ENCODE measurements around the gene ENTPD6. TPM values are rescaled to one million over a fixed set of nuclear protein-coding genes. Genes with fewer than 3 reads are reported as not detected.
"Not testable (repeated sequence)": the region's sequence is repeated elsewhere in the genome, so short reads cannot be mapped to it uniquely, and the experiment has no call there.

ENTPD6 gene
- polyA plus RNA-seq, 1 donor from 2014 or later, result 143 TPM

DNA sequence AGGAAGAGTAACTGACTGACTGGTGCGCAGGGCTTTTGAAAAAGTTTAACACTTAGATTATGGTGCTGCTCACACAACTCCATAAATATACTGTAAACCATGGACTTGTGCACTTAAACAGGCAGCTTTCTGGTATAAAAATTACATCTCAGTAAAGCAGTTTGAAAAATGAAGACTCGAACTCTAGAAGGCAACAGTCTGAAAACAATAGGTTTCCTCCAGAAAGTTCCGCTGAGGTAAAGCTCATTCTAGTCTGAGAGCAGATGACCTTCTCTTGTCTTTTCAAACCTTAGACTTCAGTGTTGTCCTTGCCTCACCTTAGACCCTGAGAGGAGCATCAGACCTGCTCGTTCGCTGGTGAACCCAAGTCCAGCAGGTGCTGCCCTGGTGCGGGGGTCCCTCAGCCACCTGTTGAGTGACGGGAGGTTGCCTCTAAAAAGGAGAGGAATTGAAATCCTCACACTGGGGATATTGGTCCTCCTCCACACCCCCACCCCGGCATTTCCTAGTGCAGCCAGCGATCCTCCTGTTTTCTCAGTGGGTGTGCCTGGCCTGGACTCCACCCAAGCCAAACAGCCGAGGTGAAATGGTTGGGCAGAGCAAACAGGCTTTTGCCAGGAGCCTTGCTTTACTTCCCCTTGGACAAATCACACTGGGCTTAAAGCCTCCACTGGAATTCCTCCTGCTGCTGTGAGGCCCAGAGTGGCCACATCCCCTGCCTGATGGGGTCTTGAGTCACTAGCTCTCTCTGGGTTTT, 37.7 kb downstream of the ENTPD6 start:
- H3K79me2 ChIP-seq (replicated peaks; ENCODE audit: insufficient read depth, low read length), result no peaks in the 10 kb centered on the region
- H4K20me1 ChIP-seq (ENCODE audit: insufficient read depth), result no peaks in the 10 kb centered on the region
- H3K27me3 ChIP-seq (ENCODE audit: insufficient read depth, low read depth, low read length), result no peaks in the 10 kb centered on the region
- no peak overlapping the region for H3K9ac ChIP-seq (ENCODE audit: low read length)
- H3K9me3 ChIP-seq (ENCODE audit: low read length), result no peaks in the 10 kb centered on the region
- no peaks in the 10 kb centered on the region for H3F3A ChIP-seq (ENCODE audit: insufficient read depth, low read length, poor library complexity, severe bottlenecking)
- no peak overlapping the region for H3K4me3 ChIP-seq (ENCODE audit: low read length)
- TF ChIP-seq SMC3 (conservative IDR thresholded peaks at IDR 0.05; ENCODE audit: poor library complexity), result no peak
- TF ChIP-seq, protein P1, sequence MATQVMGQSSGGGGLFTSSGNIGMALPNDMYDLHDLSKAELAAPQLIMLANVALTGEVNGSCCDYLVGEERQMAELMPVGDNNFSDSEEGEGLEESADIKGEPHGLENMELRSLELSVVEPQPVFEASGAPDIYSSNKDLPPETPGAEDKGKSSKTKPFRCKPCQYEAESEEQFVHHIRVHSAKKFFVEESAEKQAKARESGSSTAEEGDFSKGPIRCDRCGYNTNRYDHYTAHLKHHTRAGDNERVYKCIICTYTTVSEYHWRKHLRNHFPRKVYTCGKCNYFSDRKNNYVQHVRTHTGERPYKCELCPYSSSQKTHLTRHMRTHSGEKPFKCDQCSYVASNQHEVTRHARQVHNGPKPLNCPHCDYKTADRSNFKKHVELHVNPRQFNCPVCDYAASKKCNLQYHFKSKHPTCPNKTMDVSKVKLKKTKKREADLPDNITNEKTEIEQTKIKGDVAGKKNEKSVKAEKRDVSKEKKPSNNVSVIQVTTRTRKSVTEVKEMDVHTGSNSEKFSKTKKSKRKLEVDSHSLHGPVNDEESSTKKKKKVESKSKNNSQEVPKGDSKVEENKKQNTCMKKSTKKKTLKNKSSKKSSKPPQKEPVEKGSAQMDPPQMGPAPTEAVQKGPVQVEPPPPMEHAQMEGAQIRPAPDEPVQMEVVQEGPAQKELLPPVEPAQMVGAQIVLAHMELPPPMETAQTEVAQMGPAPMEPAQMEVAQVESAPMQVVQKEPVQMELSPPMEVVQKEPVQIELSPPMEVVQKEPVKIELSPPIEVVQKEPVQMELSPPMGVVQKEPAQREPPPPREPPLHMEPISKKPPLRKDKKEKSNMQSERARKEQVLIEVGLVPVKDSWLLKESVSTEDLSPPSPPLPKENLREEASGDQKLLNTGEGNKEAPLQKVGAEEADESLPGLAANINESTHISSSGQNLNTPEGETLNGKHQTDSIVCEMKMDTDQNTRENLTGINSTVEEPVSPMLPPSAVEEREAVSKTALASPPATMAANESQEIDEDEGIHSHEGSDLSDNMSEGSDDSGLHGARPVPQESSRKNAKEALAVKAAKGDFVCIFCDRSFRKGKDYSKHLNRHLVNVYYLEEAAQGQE (IDR thresholded peaks at IDR 0.05; ENCODE audit: borderline replicate concordance), result no peak
- no peak for TF ChIP-seq RAD21 (conservative IDR thresholded peaks at IDR 0.05)
- TF ChIP-seq MXI1 (conservative IDR thresholded peaks at IDR 0.05; ENCODE audit: poor library complexity, severe bottlenecking), result no peak
- TF ChIP-seq, protein P2, sequence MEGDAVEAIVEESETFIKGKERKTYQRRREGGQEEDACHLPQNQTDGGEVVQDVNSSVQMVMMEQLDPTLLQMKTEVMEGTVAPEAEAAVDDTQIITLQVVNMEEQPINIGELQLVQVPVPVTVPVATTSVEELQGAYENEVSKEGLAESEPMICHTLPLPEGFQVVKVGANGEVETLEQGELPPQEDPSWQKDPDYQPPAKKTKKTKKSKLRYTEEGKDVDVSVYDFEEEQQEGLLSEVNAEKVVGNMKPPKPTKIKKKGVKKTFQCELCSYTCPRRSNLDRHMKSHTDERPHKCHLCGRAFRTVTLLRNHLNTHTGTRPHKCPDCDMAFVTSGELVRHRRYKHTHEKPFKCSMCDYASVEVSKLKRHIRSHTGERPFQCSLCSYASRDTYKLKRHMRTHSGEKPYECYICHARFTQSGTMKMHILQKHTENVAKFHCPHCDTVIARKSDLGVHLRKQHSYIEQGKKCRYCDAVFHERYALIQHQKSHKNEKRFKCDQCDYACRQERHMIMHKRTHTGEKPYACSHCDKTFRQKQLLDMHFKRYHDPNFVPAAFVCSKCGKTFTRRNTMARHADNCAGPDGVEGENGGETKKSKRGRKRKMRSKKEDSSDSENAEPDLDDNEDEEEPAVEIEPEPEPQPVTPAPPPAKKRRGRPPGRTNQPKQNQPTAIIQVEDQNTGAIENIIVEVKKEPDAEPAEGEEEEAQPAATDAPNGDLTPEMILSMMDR (IDR thresholded peaks at IDR 0.05; ENCODE audit: poor library complexity, severe bottlenecking), result no peak
- H3K4me2 ChIP-seq (ENCODE audit: low read length), result no peak overlapping the region
- no peak overlapping the region for H2AFZ ChIP-seq (ENCODE audit: low read depth, low read length)
- no peaks in the 10 kb centered on the region for H3K36me3 ChIP-seq (ENCODE audit: insufficient read depth, low read length)
- no peaks in the 10 kb centered on the region for H3K9me2 ChIP-seq (ENCODE audit: insufficient read depth, low read length)
- no peak overlapping the region for H3K27ac ChIP-seq (ENCODE audit: low read length)

DNA sequence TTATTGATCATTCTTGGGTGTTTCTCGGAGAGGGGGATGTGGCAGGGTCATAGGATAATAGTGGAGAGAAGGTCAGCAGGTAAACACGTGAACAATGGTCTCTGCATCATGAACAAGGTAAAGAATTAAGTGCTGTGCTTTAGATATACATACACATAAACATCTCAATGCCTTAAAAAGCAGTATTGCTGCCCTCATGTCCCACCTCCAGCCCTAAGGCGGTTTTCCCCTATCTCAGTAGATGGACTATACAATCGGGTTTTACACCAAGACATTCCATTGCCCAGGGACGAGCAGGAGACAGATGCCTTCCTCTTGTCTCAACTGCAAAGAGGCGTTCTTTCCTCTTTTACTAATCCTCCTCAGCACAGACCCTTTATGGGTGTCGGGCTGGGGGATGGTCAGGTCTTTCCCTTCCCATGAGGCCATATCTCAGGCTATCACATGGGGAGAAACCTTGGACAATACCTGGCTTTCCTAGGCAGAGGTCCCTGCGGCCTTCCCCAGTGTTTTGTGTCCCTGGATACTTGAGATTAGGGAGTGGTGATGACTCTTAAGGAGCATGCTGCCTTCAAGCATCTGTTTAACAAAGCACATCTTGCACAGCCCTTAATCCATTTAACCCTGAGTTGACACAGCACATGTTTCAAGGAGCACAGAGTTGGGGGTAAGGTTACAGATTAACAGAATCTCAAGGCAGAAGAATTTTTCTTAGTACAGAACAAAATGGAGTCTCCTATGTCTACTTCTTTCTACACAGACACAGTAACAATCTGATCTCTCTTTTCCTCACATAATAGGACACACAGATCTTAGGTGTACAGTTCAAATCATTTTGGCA, 38.7 kb downstream of the ENTPD6 start:
- H2AFZ ChIP-seq (ENCODE audit: low read depth, low read length); H3K9me3 ChIP-seq (ENCODE audit: low read length); H3K27me3 ChIP-seq (ENCODE audit: insufficient read depth, low read depth, low read length); H3K9me2 ChIP-seq (ENCODE audit: insufficient read depth, low read length); H3F3A ChIP-seq (ENCODE audit: insufficient read depth, low read length, poor library complexity, severe bottlenecking); H3K36me3 ChIP-seq (ENCODE audit: insufficient read depth, low read length); H3K9ac ChIP-seq (ENCODE audit: low read length); H3K27ac ChIP-seq (ENCODE audit: low read length); H4K20me1 ChIP-seq (ENCODE audit: insufficient read depth); H3K79me2 ChIP-seq (replicated peaks; ENCODE audit: insufficient read depth, low read length); H3K4me2 ChIP-seq (ENCODE audit: low read length); H3K4me3 ChIP-seq (ENCODE audit: low read length): not testable (repeated sequence)
